Kidney tubule cell (primary cell): Measurements from ENCODE around the gene EEF1AKMT3.
"Not testable (repeated sequence)": the region's sequence is repeated elsewhere in the genome, so short reads cannot be mapped to it uniquely, and the experiment has no call there.

Experiments used
- DNase-seq: peaks from one replicate; pipeline ENCODE4 v3.0.0-alpha.2; 2018; ENCODE audit warnings: low spot score

The EEF1AKMT3 gene

DNA sequence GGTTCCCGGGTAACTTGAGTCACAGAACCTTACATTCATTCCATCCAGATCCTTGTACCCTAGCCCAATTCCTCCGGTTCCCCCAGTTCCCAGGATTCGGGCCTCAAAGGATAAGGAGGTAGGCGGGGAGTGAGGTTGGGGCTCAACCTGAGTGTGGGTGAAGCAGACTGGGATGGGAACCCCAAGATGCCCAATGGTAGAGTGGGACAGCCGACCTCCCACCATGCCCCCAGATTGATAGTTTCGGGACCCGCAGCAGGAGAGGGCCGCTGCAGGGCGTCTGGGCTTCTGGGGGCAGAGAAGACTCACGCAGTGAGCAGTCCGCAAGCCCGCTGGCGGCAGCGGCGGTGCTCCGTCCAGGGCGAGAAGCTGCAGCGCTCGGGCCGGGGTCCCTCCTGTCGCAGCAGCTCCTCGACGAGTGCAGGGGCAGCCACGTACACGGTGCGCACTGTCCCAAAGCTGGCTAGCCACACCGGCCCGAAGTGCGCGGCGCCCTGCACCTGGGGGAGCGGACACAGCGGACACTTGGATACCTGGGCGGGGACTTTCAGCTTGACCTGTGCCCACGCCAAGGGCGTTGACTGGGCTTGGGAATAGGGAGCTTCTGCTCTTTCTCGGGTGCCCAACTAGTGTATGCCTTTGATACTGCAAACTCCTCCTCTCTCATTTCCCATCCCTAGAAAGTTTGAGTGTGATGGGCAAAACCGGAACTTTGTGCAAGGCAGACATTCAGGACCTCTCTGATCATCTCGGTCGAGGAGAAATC is 6.5 kb upstream of the EEF1AKMT3 start:
- no peak for DNase-seq

DNA sequence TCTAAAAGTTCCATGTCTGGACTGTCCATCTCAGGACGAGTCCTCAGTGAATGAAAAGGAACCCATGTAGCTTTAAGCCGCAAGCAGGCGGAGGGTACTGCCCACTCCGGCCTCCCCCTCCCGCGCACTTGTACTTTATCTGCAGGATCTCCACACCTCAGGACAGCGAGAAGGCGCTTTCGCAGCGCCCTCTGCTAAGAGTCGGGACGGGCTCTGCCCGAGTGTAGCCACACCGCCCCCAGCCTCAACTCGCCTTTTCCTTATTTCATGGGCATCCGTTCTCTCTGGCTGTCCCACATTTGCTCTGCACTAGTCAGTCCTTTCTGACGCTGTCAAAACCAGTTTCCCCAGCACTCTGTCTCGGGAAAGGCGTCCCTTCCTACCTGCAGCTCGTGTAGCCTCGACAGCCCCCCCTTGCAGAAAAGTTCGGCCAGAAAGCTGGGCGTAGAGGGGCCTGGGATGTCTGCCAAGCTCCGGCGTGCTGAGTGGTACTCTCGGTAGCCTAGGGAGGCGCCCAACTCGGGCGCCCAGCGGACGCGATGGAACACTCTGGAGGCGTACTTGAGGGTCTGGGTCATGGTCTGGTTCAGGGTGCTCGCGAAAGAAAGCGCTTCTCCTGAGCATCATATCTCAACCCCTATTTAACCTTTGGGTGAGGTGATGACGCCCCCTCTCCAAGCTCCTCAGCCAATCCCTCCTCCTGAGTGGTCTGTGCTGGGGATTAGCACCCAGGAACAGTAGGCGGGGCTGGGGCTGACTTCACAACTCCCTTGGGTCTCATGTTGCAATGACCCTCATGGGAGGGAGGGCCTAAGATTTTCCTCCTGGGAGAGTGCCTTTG is 5.7 kb upstream of the EEF1AKMT3 start, which contains the start of gene CYP27B1:
CYP27B1 (minus strand) TSS at position 615 of the 841 bp plus-strand sequence; CDS start at position 578, 37 bp downstream.
- DNase-seq, result peak; percentile 31

DNA sequence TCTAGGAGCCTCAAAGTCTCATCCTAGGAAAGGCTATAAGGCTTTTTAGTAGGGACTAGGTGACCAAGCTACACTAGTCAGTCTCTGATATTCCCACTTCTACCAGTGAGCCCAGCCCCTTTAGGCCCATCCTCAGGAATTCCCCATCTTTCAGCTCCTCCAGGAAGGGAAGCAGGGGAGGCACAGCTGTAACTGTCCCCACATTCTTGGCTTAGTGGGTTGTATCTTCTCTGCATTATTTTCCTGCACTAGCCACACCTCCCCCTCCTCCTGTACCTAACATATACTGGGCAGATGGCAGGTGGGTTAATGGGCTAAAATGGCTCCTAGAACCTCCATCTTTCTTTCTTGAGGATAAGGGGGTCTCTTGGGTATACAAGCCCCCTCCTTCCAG is 5.1 kb upstream of the EEF1AKMT3 start:
- DNase-seq, result no peak

DNA sequence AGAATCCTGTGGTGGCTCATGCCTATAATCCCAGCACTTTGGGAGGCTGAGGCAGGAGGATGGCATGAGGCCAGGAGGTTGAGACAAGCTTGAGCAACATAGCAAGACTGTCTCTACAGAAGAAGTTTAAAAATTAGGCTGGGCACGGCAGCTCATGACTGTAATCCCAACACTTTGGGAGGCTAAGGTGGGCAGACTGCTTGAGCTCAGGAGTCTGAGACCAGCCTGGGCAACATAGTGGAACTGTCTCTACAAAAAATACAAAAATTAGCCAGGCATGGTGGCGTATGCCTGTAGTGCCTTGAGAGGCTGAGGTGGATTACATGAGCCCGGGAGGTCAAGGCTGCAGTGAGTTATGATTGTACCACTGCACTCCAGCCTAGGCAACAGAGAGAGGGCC is 4.5 kb upstream of the EEF1AKMT3 start:
- no peak for DNase-seq

DNA sequence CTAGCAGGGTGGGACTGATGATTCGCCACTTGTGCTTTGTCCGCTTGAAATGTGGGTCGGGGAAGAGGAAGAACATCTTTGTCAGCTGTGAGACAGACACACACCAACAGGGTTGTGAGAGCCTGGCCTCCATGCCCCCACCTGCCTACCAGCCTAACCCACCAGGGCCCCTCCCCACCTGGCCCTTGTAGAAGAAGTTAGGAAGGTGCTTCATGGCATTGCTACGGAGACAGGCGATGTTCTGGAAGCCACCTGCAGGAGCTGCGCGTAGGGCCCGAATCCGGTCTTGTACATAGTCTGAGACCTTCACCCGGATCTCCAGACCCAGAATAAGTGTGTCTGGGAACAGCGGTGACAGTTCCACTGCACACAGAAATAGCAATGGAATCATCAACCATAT is 2.8 kb upstream of the EEF1AKMT3 start:
- DNase-seq, result no peak

DNA sequence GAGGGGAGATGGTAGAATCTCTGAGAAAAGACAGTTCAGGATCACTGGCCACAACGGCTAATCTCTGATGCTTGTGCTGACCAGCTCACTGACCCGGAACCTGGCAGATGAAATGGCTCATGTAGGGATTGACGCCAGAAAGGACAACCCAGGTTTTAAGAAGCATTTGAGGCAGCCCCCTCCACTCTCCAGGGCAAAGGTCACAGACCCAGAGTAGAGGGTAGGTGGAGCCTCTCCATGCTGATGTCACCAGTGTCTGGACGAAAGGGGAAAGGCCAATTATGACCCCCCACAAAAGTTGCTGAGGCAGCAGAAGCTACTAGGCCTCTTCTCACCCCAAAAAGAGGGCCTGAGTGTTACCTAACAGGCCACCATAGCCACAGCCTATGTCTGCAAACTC is 1.7 kb upstream of the EEF1AKMT3 start:
- no peak for DNase-seq

DNA sequence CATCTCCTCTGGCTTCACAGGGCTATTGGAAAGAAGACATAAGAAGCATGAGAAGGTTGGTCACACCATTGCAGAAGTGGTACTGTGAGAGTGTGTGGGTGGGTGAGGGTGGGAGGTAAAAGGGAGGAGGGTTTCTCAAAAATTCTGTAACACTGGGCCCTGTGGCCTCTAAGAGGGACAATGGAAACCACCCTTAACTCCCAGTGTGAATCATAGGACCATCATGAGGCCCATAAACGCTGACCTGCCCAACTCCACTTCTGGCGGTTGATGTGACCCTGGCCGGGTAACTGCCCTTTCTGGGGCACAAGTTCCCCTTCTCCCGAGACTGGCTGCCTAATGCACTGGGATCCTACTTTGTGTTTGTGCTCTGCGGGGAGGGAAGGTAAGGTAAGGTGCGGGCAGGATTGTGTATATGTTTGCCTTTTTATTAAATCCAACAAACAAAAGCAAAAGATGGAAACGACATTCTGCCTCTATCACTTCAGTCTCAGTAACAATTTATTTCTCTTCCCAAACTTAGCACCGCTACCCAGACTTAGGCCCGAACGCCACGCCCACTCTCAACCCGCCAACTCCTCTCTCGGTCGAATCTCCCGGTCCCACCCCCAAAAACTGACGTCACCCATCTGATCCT is 1.1 kb upstream of the EEF1AKMT3 start:
- peak; percentile 87 for DNase-seq

DNA sequence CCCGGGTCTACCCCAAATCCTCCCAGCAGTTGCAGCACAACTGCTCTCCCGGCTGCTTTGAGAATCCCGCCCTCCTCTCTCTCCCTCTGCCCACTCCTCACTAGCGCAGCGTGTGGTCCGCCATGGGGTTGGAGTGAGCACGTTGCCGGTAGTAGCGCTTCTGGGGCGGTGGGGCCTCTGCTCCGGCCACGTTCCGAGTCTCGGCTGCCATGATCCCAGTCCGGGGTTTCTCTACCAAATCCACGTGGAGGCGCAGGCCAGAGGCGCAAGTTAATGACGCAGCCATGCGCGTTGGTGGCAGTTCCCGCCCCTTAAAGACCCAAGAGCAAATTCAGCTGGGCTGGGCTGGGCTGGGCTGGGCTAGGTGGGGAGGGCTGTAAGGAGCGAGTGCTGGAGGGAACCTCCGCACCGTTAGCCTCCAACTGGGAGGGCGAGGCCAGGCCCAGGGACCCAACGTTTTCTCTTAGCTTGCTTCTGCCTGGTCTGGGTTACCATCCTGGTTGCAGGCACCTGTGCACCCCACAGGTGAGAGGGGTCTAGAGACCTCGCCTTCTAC is 463 bp upstream of the EEF1AKMT3 start, which contains the start of gene METTL1:
METTL1 (minus strand) TSS at position 233 of the 556 bp plus-strand sequence; CDS start at position 211, 22 bp downstream.
- DNase-seq, result peak; percentile 96

DNA sequence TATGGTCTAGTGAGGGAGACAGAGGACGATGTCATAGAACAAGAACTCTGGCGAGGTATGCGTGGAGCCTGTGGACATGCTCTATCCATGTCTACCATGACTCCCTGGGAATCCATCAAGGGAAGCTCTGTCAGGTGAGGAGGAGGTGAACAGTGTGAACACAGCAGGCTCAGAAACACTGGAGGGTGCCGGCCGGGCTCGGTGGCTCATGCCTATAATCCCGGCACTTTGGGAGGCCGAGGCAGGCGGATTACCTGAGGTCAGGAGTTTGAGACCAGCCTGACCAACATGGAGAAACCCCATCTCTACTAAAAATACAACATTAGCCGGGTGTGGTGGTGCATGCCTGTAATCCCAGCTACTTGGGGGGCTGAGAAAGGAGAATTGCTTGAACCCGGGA is 2.2 kb downstream of the EEF1AKMT3 start:
- DNase-seq, result not testable (repeated sequence)

DNA sequence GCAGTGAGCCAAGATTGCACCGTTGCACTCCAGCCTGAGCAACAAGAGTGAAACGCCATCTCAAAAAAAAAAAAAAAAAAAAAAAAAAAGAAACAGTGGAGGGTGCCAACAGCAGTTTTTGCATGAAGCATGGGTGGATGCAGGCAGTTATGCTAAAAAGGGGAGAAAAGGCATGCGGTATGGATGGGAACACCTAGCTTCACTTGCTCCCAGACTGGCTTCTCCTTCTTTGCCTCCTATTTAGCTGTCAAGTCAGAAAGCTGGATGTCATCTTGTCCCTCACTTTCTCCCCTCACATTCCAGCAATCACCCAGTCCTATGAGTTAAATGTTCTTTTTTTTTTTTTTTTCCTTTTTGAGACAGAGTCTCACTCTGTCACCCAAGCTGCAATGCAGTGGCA is 2.6 kb downstream of the EEF1AKMT3 start:
- DNase-seq, result no peak

DNA sequence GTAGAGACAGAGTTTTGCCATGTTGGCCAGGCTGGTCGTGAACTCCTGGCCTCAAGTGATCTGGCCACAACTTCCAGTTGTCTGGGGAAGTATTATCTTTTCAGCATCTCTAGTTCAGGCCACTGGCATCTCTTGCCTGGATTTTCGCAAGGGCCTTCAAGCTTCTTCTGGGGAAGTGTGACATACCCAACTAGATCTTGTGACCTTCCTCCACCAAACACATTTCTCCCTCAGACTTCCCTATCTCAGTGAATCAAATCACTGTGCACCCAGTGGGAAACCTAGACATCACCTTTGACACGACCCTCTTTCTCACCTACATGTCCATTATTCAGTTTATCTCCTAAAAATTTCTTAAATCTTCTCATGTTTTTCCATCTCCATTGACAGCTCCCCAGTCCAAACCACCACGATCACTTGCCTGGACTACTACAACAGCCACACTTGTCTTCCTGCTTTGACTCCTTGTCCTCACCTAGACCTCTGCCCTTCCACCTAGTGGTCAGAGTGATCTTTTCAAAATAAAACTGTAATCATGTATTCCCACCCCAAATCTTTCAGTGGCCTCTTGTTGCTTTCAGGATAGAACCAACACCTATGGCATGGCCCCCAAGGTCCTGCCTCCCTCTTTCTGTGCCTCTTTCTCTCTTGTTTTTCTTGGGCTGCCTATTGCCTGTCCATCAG is 3.3 kb downstream of the EEF1AKMT3 start:
- no peak for DNase-seq

DNA sequence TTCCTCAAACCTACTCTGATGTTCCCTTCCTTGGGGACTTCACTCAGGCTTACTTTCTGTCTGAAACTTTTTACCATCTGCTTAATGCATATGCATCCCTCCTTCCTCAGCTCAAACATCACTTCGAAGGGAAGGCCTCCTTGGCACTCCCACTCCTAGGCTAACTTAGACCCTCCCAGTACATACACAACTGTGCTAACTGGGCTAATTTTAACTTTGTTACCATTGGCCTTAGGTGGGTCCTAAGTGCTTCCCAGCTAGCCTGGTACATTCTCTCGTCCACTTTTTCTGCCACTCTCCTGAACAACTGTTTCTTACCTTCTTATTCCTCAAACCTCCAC is 3.8 kb downstream of the EEF1AKMT3 start:
- no peak for DNase-seq

DNA sequence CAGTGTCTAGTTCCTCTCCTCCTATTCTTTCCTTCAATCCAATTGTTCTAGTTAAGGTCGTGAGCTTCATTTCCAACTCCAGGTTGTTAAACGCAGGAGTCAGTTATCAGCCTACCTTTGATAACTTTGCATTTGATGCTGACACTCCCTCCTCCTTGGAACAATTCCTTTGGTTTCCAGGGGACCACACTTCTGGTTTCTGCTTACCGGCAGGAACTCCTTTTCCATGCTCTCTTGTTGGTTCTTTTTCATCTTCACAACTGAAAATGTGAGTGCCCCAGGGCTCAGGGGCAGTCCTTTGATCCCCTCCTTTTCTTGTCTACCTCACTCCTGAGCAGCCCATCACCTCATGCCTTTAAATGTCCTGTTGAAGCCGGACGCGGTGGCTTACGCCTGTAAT is 5.0 kb downstream of the EEF1AKMT3 start:
- no peak for DNase-seq

DNA sequence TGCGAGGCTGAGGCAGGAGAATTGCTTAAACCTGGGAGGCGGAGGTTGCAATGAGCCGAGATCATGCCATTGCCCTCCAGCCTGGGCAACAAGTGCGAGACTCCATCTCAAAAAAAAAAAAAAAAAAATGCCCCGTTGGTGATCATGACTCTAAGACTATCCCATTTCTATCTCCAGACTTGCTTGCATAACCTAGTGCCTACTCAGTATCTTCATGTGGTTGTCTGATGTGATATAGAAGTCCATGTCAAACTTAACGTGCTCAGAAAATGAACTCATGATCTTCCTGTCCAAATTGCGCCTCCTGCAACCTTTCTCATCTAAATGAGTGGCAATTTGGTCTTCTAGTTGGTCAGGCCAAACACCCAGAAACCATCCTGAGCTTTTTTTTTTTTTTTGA is 5.5 kb downstream of the EEF1AKMT3 start:
- no peak for DNase-seq

DNA sequence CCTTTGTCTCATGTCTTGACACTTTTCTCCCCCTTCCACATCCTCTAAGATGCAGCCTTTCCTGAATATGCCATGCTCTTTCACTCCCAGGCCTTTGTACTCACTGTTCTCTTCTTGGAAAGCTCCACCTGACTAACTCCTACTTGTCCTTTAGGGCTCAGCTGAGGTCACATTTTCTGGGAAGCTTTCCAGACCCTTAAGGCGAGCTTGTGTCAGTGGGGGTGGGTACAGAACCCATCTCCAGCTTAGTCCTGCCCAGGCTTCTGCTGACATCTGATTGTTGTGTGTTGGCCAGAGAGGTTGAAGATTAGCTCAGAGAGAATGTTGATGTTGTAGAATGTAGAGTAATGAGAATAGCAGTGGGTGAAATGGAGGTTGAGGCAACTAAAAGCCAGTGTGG is 7.3 kb downstream of the EEF1AKMT3 start:
- DNase-seq, result no peak

DNA sequence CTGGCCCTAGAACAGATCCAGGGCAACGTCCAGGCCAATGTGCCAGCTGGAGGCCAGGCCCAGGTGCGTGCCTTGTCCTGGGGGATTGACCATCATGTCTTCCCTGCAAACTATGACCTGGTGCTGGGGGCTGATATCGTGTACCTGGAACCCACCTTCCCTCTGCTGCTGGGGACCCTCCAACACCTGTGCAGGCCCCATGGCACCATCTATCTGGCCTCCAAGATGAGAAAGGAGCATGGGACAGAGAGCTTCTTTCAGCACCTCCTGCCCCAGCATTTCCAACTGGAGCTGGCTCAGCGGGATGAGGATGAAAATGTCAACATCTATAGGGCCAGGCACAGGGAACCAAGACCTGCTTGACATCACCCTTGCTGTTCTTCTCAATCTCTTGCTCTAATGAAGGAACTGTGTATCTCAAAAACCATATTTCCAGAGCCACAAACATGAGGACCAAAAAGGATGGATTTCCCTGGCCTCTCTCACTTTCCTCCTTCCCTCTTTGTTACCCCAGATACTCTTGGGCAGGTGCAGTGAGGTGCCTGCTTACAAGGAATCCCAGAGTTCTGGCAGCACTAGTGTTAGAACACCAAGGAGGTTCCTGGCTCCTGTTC is 8.0 kb downstream of the EEF1AKMT3 start:
- no peak for DNase-seq

DNA sequence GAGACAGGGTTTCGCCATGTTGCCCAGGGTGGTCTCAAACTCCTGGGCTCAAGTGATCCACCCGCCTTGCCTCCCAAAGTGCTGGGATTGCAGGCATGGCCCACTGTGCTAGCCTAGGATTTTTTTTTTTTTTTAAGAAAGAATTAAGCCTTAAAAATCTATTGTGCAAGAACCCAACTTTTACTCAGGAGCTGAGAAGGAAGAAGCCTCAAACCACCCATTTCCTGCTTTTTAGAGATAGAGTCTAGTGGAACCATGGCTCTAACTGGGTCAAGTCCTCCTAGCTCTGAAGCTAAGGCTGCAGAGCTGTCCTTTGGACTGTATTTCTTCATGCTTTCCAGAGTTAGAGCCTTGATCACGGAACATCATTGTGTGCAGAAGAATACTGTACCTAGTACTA is 8.8 kb downstream of the EEF1AKMT3 start:
- DNase-seq, result no peak

DNA sequence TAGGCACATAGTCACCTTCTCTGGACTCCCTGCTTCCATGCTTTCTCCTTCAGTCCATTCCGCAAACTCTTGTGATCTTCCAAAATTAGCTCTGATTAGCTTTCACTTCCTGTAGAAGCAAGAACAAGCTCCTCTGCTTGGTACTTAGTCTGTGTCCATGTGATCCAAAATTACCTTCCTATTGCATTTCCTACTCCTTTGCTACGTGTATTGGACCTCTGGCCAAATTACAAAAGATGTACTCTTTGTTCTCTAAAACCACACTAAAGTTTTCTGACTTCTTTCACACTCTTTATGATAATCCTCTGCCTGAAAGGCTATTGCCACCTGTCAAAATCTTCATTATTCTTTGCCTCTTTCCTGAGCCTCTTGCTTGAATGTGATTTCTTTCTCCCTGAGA is 9.4 kb downstream of the EEF1AKMT3 start:
- no peak for DNase-seq

DNA sequence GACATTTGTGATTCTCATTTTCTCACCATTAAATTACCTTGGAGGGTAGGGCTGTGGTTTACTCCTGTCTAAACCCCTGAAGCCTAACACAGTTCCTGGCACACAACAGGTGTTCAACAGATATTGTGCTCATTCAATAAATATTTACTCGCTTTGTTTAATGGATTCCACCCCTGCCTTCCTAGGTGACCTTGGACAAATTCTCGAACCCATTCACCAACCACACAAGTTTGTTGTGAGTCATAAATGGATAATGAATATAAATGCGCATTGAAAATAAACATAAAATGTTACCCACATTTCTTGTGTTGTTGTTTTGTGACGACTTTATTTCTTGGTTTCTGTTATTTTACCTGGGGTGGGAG is 9.8 kb downstream of the EEF1AKMT3 start:
- DNase-seq, result no peak

DNA sequence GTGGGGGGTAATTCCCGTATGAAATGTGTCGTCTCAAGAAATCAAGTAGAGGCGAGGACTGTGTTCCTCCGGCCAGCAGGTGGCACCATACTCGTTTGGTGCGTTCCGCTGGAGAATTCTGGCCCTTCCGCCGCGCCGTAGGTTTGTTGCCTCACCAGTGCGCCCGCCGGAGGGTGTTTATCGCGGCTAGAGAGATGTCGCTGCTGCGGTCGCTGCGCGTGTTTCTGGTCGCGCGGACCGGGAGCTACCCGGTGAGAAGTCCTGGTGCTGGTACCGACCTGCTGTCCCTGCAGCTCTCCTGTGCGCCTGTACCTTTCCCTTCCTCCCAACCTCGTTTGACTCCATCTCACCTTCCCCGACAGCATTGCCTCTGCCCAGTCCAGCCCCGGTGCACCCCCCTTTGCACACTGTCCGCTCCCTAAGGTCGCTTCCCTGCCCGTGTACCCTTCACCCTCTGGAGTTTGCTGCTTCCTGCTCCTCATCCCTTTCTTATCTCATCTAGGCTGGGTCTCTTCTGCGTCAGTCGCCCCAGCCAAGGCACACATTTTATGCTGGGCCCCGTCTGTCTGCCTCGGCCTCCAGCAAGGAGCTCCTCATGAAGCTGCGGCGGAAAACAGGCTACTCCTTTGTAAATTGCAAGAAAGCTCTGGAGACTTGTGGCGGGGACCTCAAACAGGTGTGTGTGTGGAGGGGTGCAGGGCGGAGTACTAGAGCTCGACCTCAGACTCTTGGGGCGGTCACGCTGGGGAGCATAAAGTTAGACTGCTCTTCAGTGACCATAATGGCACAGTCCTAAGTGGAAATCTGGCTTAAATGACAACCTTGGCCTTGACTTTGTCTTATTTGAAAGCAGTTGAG is 10.4 kb downstream of the EEF1AKMT3 start, which contains the start of gene TSFM:
TSFM (plus strand) TSS at position 180 of the 858 bp plus-strand sequence; CDS start at position 195, 15 bp downstream.
- DNase-seq, result peak; percentile 91

DNA sequence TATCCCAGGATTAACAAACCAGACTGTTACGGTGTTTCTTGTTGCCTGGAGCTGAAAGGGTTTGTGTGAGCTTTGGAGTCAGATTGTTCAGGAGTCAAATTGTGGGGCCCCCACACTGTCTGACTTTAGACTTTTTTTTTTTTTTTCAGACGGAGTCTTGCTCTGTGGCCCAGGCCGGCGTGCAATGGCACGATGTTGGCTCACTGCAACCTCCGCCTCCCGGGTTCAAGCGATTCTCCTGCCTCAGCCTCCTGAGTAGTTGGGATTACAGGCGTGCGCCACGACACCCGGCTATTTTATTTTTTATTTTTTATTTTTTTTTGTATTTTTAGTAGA is 11.0 kb downstream of the EEF1AKMT3 start:
- no peak for DNase-seq
